Caco-2 (cell line): Measurements from ENCODE around the gene C1QTNF7. TPM values are rescaled to one million over a fixed set of nuclear protein-coding genes. Genes with fewer than 3 reads are reported as not detected.
A peak's percentile ranks its signal among the peaks of the same experiment; 100 is the strongest.

Source experiments
- BruUV-seq: library from RNA; stranded (reverse); fragments of 400-500 nt; replicated peaks from 2 replicates; lab custom pipeline; 2021; lab: Mats Ljungman, UMichigan
- CTCF ChIA-PET: fragments of 300-600 bp; sonication (Branson Sonifier 250); formaldehyde crosslinking; loops from one replicate; lab custom pipeline; 2022; ENCODE audit warnings: antibody characterized with exemption; lab: Charles Lee
- POLR2A ChIA-PET: fragments of 300-600 bp; sonication (Branson Sonifier 250); formaldehyde crosslinking; loops from one replicate; lab custom pipeline; 2022; ENCODE audit warnings: antibody characterized with exemption; lab: Charles Lee
- DNase-seq, 2 experiments: peaks; one replicate each; pipeline versions ENCODE4 v3.0.0 to v3.0.0-alpha.2; 2020 to 2022
- H3K27me3 ChIP-seq: replicated peaks from 2 replicates; pipeline ENCODE4 v1.6.0; 2011; ENCODE audit warnings: low read length; ENCODE audit not compliant: control insufficient read depth, insufficient read depth
- H3K36me3 ChIP-seq: 2 replicates; pipeline ENCODE4 v1.5.1; 2011; ENCODE audit warnings: low read length; ENCODE audit not compliant: control insufficient read depth, insufficient read depth
- H3K4me1 ChIP-seq: fragments of 250-450 bp; sonication (Bioruptor Pico); 2 replicates; pipeline ENCODE4 v1.5.1; 2020; ENCODE audit warnings: mild to moderate bottlenecking
- H3K4me3 ChIP-seq: 2 replicates; pipeline ENCODE4 v1.5.1; 2011; ENCODE audit warnings: low read depth, mild to moderate bottlenecking, control low read depth, low read length
- H3K9me3 ChIP-seq: fragments of 250-450 bp; sonication (Bioruptor Pico); 2 replicates; pipeline ENCODE4 v1.5.1; 2020; ENCODE audit warnings: mild to moderate bottlenecking, moderate library complexity
- H3K27ac Mint-ChIP-seq: one replicate; pipeline ENCODE4 v1.8.0; 2022; ENCODE audit warnings: mixed read lengths; ENCODE audit not compliant: unreplicated experiment
- H3K27me3 Mint-ChIP-seq: one replicate; pipeline ENCODE4 v1.8.0; 2022; ENCODE audit warnings: mixed read lengths; ENCODE audit not compliant: insufficient read depth, unreplicated experiment
- H3K36me3 Mint-ChIP-seq: one replicate; pipeline ENCODE4 v1.8.0; 2022; ENCODE audit warnings: mild to moderate bottlenecking, mixed read lengths; ENCODE audit not compliant: insufficient read depth, unreplicated experiment
- H3K4me1 Mint-ChIP-seq: one replicate; pipeline ENCODE4 v1.8.0; 2022; ENCODE audit warnings: low read depth, mixed read lengths; ENCODE audit not compliant: unreplicated experiment
- H3K4me3 Mint-ChIP-seq: one replicate; pipeline ENCODE4 v1.8.0; 2022; ENCODE audit warnings: mild to moderate bottlenecking, moderate library complexity, mixed read lengths; ENCODE audit not compliant: unreplicated experiment
- H3K9me3 Mint-ChIP-seq: one replicate; pipeline ENCODE4 v1.8.0; 2022; ENCODE audit warnings: mixed read lengths; ENCODE audit not compliant: unreplicated experiment
- CTCF ChIP-seq, 2 experiments: fragments of 200-600 bp in 1 of 2; IDR thresholded peaks; 1 replicate in 1 of 2; 2 replicates in 1 of 2; pipeline versions ENCODE4 v1.5.1 to v1.8.0; 2011 to 2022; ENCODE audit warnings: antibody characterized with exemption in 1 of 2, control low read depth in 1 of 2, inconsistent platforms in 1 of 2, low read depth in 1 of 2, low read length in 1 of 2, mild to moderate bottlenecking in 1 of 2, moderate library complexity in 1 of 2; ENCODE audit not compliant: insufficient read depth in 1 of 2, severe bottlenecking in 1 of 2, unreplicated experiment in 1 of 2
- intact Hi-C: fragments of 100-400 bp; cut with micrococcal nuclease; formaldehyde crosslinking; loops from one replicate; pipeline ENCODE4 v1.10.0; 2022; ENCODE audit not compliant: unreplicated experiment
- total RNA-seq: library from RNA; stranded (reverse); gene quantifications from 2 replicates; pipeline ENCODE4 v1.2.3, GENCODE V29; 2022

The C1QTNF7 gene
- total RNA-seq, 1 experiment from 2014 or later = not detected

DNA sequence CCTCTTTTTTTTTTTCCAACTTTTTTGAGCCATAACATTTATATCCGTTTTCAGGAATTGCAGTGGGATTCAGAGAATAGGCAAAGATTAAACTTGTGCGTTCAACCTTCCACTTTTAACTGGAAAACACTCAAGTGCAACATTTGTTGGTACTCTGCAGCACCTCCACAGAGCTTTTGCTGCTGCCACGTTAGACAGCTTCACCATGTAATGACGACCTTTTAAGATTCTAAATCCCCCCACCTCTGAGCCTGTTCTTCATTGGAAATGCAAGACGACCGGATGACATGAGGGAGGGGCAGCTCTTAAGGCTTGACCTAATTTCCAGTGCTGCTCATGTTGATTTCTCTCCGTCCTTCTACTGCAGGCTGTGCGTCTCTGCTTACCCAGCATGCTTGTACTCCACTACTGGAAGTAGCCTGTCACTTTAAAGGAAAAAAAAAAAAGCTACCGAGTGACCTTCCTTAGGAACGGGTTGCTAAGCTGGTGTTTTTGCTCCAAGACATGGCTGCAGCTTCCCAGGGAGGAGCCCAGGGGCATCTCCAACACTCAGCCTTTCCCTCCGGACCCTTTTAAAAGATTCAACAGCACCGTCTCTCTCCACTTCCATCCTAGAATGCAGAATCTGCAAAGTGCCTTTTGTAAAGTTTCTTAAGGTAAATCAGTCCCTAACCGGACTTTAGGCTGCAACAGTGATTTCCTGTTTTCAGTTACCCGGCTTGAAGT is 41.7 kb downstream of the C1QTNF7 start, which contains the start of gene CC2D2A:
TSS of gene CC2D2A (plus strand) at position 481 of the 726 bp plus-strand sequence. CDS start 6,051 bp downstream, outside the sequence.
- peak in 1 of 2 experiments; percentile 18 for DNase-seq
- peaks cover 8% of the 10 kb centered on the region for H3K27me3 Mint-ChIP-seq
- Histone ChIP-seq H3K27me3 (no peaks in the 10 kb centered on the region; the same call in 1 of the 2 replicates), H3K36me3 (no peaks in the 10 kb centered on the region), H3K9me3 (no peaks in the 10 kb centered on the region), H3K4me3 (peak within 1 kb of the TSS; percentile 32), H3K4me1 (0 out of 2 replicates have a peak, but pooled peaks cover 4% of the 10 kb centered on the region)
- no peak for TF ChIP-seq CTCF (IDR thresholded peaks at IDR 0.05; ENCODE audit: insufficient read depth in 1 of 2, low read depth in 1 of 2, low read length in 1 of 2, severe bottlenecking in 1 of 2, unreplicated experiment in 1 of 2)
- ChIA-PET CTCF (interaction anchor here (0.5 to 1.7 kb wide), 3 partner anchors 10 to 559 kb away, joined by 3 to 6 read pairs (median 3); no protein-coding TSS in a partner anchor), POLR2A (interaction anchor here (0.6 to 1.0 kb wide), 5 partner anchors 9 to 692 kb away, joined by 3 to 5 read pairs (median 4); no protein-coding TSS in a partner anchor)
- H3K36me3 Mint-ChIP-seq = no peaks in the 10 kb centered on the region
- intact Hi-C loops = no loop called here
- H3K9me3 Mint-ChIP-seq = no peaks in the 10 kb centered on the region
- H3K27ac Mint-ChIP-seq = peak within 1 kb of the TSS; percentile 29
- H3K4me1 Mint-ChIP-seq = no peaks in the 10 kb centered on the region
- no TSS peak for BruUV-seq
- peak within 1 kb of the TSS; percentile 78 for H3K4me3 Mint-ChIP-seq

DNA sequence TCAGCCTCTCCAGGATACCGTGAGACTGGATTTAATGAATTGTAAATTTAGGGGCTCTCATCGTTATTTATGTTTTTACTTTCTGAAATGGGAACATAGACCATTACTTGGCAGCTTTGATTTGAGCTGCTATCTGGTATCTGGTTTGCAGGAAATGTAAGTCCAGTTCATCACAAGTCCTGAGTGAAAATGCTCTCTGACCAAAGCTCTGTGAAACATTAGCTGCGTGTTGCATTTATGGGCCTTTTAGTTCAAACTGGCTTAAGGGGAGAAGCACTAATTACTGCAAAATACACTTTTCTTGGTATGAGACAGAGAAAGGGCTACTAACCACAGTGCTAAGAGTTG is 42.3 kb downstream of the C1QTNF7 start:
- Mint-ChIP-seq H3K27me3 (peaks cover 5% of the 10 kb centered on the region), H3K36me3 (no peaks in the 10 kb centered on the region), H3K27ac (peak overlapping the region; percentile 29), H3K9me3 (no peaks in the 10 kb centered on the region), H3K4me3 (peak overlapping the region; percentile 78), H3K4me1 (no peaks in the 10 kb centered on the region)
- ChIA-PET POLR2A (interaction anchor here (0.6 to 1.0 kb wide), 5 partner anchors 9 to 691 kb away, joined by 3 to 5 read pairs (median 4); no protein-coding TSS in a partner anchor), CTCF (interaction anchor here (0.5 to 1.7 kb wide), 3 partner anchors 9 to 558 kb away, joined by 3 to 6 read pairs (median 5); no protein-coding TSS in a partner anchor)
- H3K4me3 ChIP-seq = peak overlapping the region; percentile 32
- intact Hi-C loops = no loop called here
- H3K9me3 ChIP-seq = no peaks in the 10 kb centered on the region
- no peaks in the 10 kb centered on the region for H3K36me3 ChIP-seq
- H3K4me1 ChIP-seq = 0 out of 2 replicates have a peak, but pooled peaks cover 4% of the 10 kb centered on the region
- no TSS peak for BruUV-seq
- no peak for TF ChIP-seq CTCF (IDR thresholded peaks at IDR 0.05; ENCODE audit: insufficient read depth in 1 of 2, low read depth in 1 of 2, low read length in 1 of 2, severe bottlenecking in 1 of 2, unreplicated experiment in 1 of 2)
- H3K27me3 ChIP-seq = no peaks in the 10 kb centered on the region; the same call in 1 of the 2 replicates
- no peak for DNase-seq

DNA sequence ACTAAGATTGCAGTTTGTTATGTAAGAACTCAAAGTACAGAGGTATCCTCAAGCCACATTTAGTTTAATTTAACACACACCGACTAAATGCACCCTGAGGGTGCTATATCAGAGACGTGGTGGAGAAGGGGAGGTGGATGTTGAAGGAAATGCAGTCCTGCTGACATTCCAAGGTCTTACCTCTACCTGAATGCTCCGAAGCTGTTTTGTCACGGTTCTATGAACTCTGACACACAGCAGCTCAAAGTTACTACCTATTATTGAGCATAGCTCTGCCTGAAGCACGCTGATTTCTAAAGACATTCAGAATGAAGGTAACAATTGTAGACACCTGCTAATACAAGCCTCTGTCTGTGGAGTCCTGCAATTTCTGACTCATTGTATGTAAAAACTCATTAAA is 48.6 kb downstream of the C1QTNF7 start:
- Histone ChIP-seq H3K4me3 (no peak overlapping the region), H3K36me3 (no peaks in the 10 kb centered on the region), H3K9me3 (no peaks in the 10 kb centered on the region), H3K27me3 (no peaks in the 10 kb centered on the region), H3K4me1 (no peaks in the 10 kb centered on the region)
- CTCF ChIA-PET = no interaction called here
- H3K4me3 Mint-ChIP-seq = no peak overlapping the region
- no peaks in the 10 kb centered on the region for H3K4me1 Mint-ChIP-seq
- H3K27ac Mint-ChIP-seq = no peak overlapping the region
- no peaks in the 10 kb centered on the region for H3K9me3 Mint-ChIP-seq
- intact Hi-C loops = no loop called here
- no peak for DNase-seq
- no peaks in the 10 kb centered on the region for H3K36me3 Mint-ChIP-seq
- H3K27me3 Mint-ChIP-seq = no peaks in the 10 kb centered on the region
- BruUV-seq = no TSS peak
- TF ChIP-seq CTCF (IDR thresholded peaks at IDR 0.05; ENCODE audit: insufficient read depth in 1 of 2, low read depth in 1 of 2, low read length in 1 of 2, severe bottlenecking in 1 of 2, unreplicated experiment in 1 of 2) = no peak
- POLR2A ChIA-PET = no interaction called here
